DLD1 (cell line): Measurements from ENCODE around the gene CRACDL.

ENCODE experiments used
- in situ Hi-C: cut with HindIII; loops from 2 replicates; pipeline ENCODE4 v1.10.0; 2017; ENCODE audit warnings: low sequenced_read_pairs

Gene CRACDL, protein sequence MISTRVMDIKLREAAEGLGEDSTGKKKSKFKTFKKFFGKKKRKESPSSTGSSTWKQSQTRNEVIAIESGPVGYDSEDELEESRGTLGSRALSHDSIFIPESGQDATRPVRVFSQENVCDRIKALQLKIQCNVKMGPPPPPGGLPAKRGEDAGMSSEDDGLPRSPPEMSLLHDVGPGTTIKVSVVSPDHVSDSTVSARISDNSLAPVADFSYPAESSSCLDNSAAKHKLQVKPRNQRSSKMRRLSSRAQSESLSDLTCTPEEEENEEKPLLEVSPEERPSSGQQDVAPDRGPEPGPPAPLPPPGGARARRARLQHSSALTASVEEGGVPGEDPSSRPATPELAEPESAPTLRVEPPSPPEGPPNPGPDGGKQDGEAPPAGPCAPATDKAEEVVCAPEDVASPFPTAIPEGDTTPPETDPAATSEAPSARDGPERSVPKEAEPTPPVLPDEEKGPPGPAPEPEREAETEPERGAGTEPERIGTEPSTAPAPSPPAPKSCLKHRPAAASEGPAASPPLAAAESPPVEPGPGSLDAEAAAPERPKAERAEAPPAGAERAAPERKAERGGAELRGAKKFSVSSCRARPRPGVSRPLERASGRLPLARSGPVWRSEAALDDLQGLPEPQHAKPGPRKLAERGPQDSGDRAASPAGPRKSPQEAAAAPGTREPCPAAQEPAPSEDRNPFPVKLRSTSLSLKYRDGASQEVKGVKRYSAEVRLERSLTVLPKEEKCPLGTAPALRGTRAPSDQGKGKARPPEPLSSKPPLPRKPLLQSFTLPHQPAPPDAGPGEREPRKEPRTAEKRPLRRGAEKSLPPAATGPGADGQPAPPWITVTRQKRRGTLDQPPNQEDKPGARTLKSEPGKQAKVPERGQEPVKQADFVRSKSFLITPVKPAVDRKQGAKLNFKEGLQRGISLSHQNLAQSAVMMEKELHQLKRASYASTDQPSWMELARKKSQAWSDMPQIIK

DNA sequence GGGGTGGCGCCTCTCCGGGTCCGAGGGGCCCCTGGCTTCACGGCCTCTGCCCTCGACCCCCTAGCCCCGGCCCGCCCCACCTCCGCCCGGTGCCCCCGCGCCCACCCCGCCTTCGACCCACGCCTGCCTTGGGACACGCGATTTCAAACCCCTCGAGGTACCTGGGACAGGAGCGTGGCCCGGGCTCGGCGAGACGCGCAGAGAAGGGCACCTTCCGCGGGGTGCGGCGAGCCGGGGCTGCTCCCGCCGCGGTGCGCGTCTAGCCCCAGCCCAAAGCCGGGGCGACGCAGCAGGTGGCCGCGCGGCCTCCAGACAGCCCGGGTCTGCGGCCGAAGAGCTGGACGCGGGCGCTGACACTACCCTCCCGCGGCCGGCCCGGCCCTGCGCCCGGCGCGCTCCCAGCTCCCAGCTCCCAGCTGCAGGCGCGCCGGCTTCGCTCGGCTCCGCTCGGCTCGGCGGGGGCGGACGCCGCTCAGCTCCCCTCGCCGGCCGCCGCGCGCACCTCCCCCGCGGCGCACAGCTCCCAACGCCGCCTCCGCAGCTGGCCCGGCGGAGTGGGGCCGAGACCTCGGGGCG lies at the start of gene CRACDL:
CRACDL (minus strand) TSS at position 449 of the 576 bp plus-strand sequence. CDS start 89,425 bp downstream, outside the sequence.
- in situ Hi-C loops = loop anchor here (5.0 kb wide), 1 partner anchor 49 kb away; no protein-coding TSS in a partner anchor

DNA sequence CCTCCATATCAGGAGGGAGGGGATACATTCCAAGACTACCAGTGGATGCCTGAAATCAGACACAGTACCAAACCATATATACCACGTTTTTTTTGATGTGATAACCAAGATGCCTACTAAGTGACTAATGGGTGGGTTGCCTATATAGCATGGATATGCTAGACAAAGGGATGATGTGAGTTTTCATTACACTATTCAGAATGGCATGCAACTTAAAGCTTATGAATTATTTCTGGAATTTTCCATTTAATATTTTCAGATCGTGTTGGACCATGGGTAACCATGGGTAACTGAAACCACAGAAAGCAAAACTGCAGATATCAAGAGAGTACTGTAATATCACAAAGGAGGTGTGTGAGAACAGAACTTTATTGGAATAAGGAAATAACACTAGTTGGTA lies 39.6 kb upstream of the CRACDL start:
- in situ Hi-C loops = no loop called here

DNA sequence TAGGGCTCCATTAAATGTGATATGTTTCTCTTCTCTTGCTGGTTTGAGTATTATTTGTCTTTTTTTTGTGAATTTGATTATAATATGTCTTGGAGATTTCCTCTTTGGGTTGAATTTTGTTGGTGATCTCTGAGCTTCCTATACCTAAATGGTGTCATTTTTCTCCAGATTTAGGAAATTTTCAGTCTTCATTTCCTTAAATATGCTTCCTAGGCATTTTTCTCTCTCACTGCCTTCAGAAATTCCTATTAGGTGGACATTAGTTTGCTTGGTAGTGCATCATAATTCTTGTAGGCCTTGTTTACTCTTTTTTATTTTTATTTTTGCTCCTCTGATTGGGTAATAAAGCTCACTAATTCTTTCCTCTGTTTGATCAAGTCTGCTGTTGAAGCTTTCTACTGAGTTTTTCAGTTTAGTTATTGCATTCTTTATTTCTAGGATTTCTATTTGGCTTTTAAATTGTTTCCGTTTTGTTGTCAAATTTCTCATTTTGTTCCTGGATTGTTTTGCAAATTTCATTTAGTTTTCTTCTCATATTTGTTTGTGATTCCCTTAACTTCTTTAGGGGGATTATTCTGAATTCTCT lies 36.6 kb upstream of the CRACDL start:
- in situ Hi-C loops = no loop called here

DNA sequence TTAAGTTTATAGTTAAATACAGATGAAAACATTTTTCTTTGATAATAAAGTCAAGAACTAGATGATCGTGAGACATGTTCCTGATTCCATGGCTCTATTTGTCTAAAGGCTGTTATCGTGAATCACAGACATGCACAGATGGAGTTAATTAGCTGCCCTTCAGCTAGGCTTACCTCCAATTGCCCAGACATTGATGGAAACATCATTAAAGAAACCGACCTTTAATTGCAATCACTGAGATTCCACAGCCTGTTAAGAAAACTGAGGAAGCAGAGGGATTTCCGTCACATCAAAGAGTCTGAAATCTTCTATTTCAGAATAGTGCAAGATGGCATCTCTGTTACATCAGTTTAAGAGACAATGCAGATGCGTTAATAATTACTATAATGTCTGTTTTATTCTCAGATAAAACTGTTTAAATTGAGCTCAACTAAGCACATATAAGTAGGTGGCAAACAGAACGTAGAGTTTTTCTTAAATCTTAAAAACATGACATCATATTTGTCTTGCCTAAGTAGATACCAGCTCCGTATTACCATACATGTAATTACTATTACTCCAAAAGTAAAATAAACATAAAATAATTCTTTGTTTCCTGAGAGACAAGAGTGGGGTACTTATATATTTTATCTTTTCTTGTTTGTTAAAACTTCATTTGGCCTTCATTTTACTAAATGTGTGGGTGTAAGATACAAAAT lies 23.9 kb upstream of the CRACDL start:
- in situ Hi-C loops = no loop called here

GRCh38 chr2:98952966-98953365 lies 16.9 kb upstream of the CRACDL start:
- in situ Hi-C loops = no loop called here

GRCh38 chr2:98948956-98949739 lies 13.1 kb upstream of the CRACDL start:
- in situ Hi-C loops = no loop called here

GRCh38 chr2:98947554-98947953 lies 11.5 kb upstream of the CRACDL start:
- in situ Hi-C loops = no loop called here

DNA sequence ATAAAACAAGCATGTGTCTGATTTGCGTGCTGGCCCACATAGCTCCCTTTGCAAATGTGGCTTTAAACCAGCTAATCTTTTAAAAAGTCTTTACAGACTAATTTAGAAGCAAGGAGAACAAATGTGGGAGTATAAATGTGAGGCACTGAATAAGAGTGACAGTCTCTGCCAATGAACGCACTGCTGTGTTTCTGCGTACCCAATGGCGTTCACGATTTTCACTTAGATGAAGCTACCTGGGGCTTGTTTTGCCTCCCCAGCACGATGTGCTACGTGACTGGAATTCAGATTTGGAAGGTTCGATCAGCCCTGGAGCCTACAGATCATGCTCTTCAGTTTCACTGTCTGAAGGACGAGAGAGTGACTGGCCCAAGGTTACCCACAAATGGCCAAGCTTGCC lies 10.8 kb upstream of the CRACDL start:
- in situ Hi-C loops = no loop called here

GRCh38 chr2:98944775-98945174 lies 8.8 kb upstream of the CRACDL start:
- in situ Hi-C loops = no loop called here

DNA sequence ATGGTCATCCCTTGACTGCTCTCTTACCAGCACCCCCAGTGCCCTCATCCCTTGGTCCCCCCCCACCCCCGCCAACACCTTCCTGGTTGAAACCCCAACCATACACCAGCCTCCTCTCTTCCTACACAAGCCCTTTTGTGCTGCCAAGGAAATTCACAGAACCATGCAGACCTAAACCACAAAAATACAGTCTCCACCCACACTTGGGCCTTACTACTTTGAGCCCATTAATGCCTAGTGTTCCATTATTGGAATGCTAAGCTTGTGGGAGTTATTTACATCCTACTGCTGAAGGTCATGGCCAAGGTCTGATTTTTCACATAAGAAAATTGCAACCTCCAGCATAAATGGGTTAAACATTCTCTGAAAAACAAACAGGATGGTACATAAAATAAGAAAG lies 4.1 kb upstream of the CRACDL start:
- in situ Hi-C loops = no loop called here

- in situ Hi-C loops = loop anchor here (5.0 kb wide), 1 partner anchor 51 kb away; no protein-coding TSS in a partner anchor
These were observed 1.9 kb upstream of the CRACDL start for GRCh38 chr2:98937906-98938305.

GRCh38 chr2:98936353-98937351 lies 627 bp upstream of the CRACDL start:
- in situ Hi-C loops = loop anchor here (5.0 kb wide), 1 partner anchor 49 kb away; no protein-coding TSS in a partner anchor

DNA sequence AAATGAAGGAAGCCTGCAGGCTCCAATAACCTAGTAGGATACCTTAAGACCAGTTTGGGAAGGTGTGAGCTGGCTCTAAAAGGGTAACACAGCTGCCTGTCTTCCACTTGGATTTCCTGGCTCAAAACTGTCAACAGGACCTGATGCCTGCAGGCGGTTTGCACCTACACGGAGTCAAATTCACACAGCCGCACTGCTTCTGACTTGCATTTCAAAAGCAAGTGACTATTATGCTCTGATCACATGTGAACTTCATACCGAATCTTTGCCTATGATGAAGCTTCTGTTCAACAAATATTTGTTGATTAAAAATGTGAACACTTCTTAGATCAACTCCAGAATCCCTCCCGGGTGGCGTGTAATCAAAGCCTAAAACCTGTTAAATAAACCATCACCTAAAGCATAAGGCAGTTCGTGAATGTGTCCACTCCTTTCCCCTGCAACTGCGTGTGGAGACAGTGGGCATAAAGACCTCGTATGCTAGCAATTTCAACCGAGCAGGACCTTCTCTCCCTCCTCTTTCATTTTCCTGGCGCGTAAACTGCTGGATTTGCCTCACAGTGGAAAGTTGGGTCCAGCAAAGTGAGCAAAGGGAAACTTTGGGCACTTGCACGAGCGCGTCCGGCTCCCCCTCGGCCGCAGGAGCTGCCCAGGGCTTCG lies 784 bp downstream of the CRACDL start:
- in situ Hi-C loops = loop anchor here (5.0 kb wide), 1 partner anchor 48 kb away; no protein-coding TSS in a partner anchor

- in situ Hi-C loops = no loop called here
These were observed 3.2 kb downstream of the CRACDL start for GRCh38 chr2:98932778-98933343.

- in situ Hi-C loops = no loop called here
These were observed 3.9 kb downstream of the CRACDL start for GRCh38 chr2:98932164-98932563.

GRCh38 chr2:98931596-98931995 lies 4.4 kb downstream of the CRACDL start:
- in situ Hi-C loops = no loop called here

DNA sequence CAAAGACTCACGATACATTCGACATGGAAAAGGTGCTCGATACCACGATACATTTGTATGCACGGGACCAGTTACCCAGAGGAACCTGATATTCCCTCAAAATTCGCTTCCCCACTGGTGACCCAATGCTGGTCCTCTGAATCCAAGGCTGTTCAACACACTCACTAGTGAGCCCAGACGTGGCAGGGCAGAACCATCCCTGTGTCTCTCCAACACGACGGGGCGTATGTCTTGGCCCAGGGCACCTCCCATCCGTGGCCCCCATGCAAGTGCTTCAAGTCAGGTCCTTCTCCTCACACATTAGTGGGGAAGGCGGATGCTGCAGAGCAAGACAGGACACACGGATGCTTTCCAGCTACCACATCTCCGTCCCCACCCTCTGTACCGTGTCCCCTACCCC lies 6.1 kb downstream of the CRACDL start:
- in situ Hi-C loops = no loop called here
